ENCODE results near the gene CRNKL1. TPM values are rescaled to one million over a fixed set of nuclear protein-coding genes. Genes with fewer than 3 reads are reported as not detected.

The CRNKL1 gene
- total and polyA plus RNA-seq, 2 donors (not counting 3 experiments of a cell fraction or from before 2014, with no cell fraction given): 4.9 to 22.3 TPM

GRCh38 chr20:19992996-19993908, 59.0 kb downstream of the CRNKL1 start:
- POLR2A ChIA-PET: interaction anchor here (0.6 to 2.0 kb wide), 6 partner anchors 16 to 179 kb away, joined by 3 to 7 read pairs (median 4); no protein-coding TSS in a partner anchor
- peak overlapping the region; percentile 85 for H3K9ac ChIP-seq (replicated peaks; ENCODE audit: extremely low read depth, insufficient read depth, low read length)
- H3K4me1 ChIP-seq (ENCODE audit: control insufficient read depth, extremely low read depth, insufficient read depth, low read length): peaks cover 48% of the 10 kb centered on the region
- no peak overlapping the region for H2AFZ ChIP-seq (ENCODE audit: low read depth, low read length)
- H3K9me1 ChIP-seq (replicated peaks; ENCODE audit: control insufficient read depth, extremely low read depth, insufficient read depth, low read length): no peaks in the 10 kb centered on the region
- CTCF ChIA-PET: interaction anchor here (0.7 to 3.6 kb wide), 24 partner anchors 9 to 299 kb away, joined by 3 to 60 read pairs (median 4); partner anchors contain the start of genes CFAP61, CRNKL1 and RIN2
- TF ChIP-seq FOS (IDR thresholded peaks at IDR 0.05; ENCODE audit: borderline replicate concordance, insufficient read depth, low read length) (peak; percentile 75), POLR2AphosphoS5 (IDR thresholded peaks at IDR 0.05; ENCODE audit: insufficient read depth, low read depth, low read length) (peak; percentile 54), JUN (IDR thresholded peaks at IDR 0.05; ENCODE audit: borderline replicate concordance, insufficient read depth, insufficient read length, low read depth) (peak; percentile 63), CTCF (IDR thresholded peaks at IDR 0.05; ENCODE audit: extremely low read depth in 1 of 2, insufficient read depth in 1 of 2, low read depth in 1 of 2, low read length in 2 of 2) (no peak), GATA2 (IDR thresholded peaks at IDR 0.05; ENCODE audit: insufficient read depth, insufficient read length, low read depth, low read length) (peak; percentile 52), MYC (IDR thresholded peaks at IDR 0.05; ENCODE audit: low read depth, low read length) (no peak), EZH2 (IDR thresholded peaks at IDR 0.05; ENCODE audit: borderline replicate concordance, low read depth, low read length, severe bottlenecking) (no peak), POLR2A (IDR thresholded peaks at IDR 0.05; ENCODE audit: low read depth, low read length) (peak; percentile 7)
- TF ChIP-seq, protein P1, sequence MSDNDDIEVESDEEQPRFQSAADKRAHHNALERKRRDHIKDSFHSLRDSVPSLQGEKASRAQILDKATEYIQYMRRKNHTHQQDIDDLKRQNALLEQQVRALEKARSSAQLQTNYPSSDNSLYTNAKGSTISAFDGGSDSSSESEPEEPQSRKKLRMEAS (IDR thresholded peaks at IDR 0.05; ENCODE audit: insufficient read depth, insufficient read length): peak; percentile 39
- intact Hi-C loops (cut with micrococcal nuclease) (loop anchor here (1.0 kb wide), 6 partner anchors 16 to 176 kb away; no protein-coding TSS in a partner anchor), dilution Hi-C loops (cut with MboI; ENCODE audit: extremely low pct_ligation_motif_present, low sequenced_read_pairs) (loop anchor here (25.0 kb wide), 1 partner anchor 181 kb away; no protein-coding TSS in a partner anchor)
- peak overlapping the region; percentile 95 for H3K27ac ChIP-seq (ENCODE audit: insufficient read depth, low read depth, low read length)
- DNase-seq (ENCODE audit: low read depth, low spot score) (peak; percentile 86), FAIRE-seq (peak; percentile 88)
- peaks cover 6 to 11% of the 10 kb centered on the region in 2 experiments for H3K36me3 ChIP-seq (ENCODE audit: control insufficient read depth in 2 of 2, extremely low read depth in 1 of 2, insufficient read depth in 2 of 2, low read length in 2 of 2)
- TSS peak; percentile 26 for BruUV-seq (replicated peaks)
- no peaks in the 10 kb centered on the region for H3K27me3 ChIP-seq (ENCODE audit: control insufficient read depth in 2 of 2, insufficient read depth in 2 of 2, low read length in 2 of 2)
- no peaks in the 10 kb centered on the region for H4K20me1 ChIP-seq (replicated peaks; ENCODE audit: control insufficient read depth, extremely low read depth, insufficient read depth, low read length)
- peak overlapping the region; percentile 59 for H3K4me2 ChIP-seq (ENCODE audit: insufficient read depth, low read length)
- H3K4me3 ChIP-seq (replicated peaks in 1 of 3; ENCODE audit: insufficient read depth in 1 of 3, low read depth in 1 of 3, low read length in 3 of 3): no peak overlapping the region
- no peaks in the 10 kb centered on the region for H3K9me3 ChIP-seq (replicated peaks; ENCODE audit: control insufficient read depth, insufficient read depth, low read length)
- peaks cover 13% of the 10 kb centered on the region for H3K79me2 ChIP-seq (ENCODE audit: control insufficient read depth, insufficient read depth, low read length)

All from endothelial cell of umbilical vein (primary cell).